GM12878 (cell line): ENCODE results near the gene YBX2. TPM values are rescaled to one million over a fixed set of nuclear protein-coding genes. Genes with fewer than 3 reads are reported as not detected.

Source experiments
- CREB1 ChIP-seq: IDR thresholded peaks from 2 replicates; pipeline ENCODE4 v1.6.1; 2012; ENCODE audit warnings: low read depth, mild to moderate bottlenecking, inconsistent platforms
- HDGF ChIP-seq: fragments of 450-650 bp; IDR thresholded peaks from 2 replicates; pipeline ENCODE4 v1.6.1; 2016; ENCODE audit warnings: antibody characterized with exemption
- NFYA ChIP-seq: IDR thresholded peaks from 2 replicates; pipeline ENCODE4 v1.6.1; 2011; ENCODE audit warnings: low read depth, mild to moderate bottlenecking, low read length, improper control_type of control experiment, borderline replicate concordance
- NR2F1 ChIP-seq: fragments of 450-650 bp; conservative IDR thresholded peaks from 2 replicates; pipeline ENCODE4 v1.6.1; 2017; ENCODE audit warnings: mild to moderate bottlenecking
- RFX5 ChIP-seq: IDR thresholded peaks from 2 replicates; pipeline ENCODE4 v1.6.1; 2011; ENCODE audit warnings: low read depth, low read length, improper control_type of control experiment
- RUNX3 ChIP-seq: IDR thresholded peaks from 2 replicates; pipeline ENCODE4 v1.6.1; 2012; ENCODE audit warnings: low read length, inconsistent platforms
- SIN3A ChIP-seq: IDR thresholded peaks from 2 replicates; pipeline ENCODE4 v1.6.1; 2012; ENCODE audit warnings: low read depth, low read length, improper control_type of control experiment
- SMC3 ChIP-seq: IDR thresholded peaks from 2 replicates; pipeline ENCODE4 v1.6.1; 2011; ENCODE audit warnings: low read length, improper control_type of control experiment, borderline replicate concordance
- polyA plus RNA-seq, 11 experiments: library from polyadenylated mRNA; depleted of rRNA in 4 of 11; unstranded in 6 of 11; stranded (reverse) in 5 of 11; fragments of >200 nt; fragmentation: Nextera tagmentation in 4 of 11; fragmentation: Illumina TruSeq in 1 of 11; extraction: Ambion mirVana in 4 of 11; extraction: Trizol in 1 of 11; gene quantifications; 1 replicate in 1 of 11; 2 replicates in 10 of 11; pipeline versions ENCODE4 v1.2.1 to v1.2.3, GENCODE V29; 2011 to 2016; ENCODE audit warnings: inconsistent platforms in 2 of 11, missing spikeins in 2 of 11, low read depth in 1 of 11
- total RNA-seq, 4 experiments: library from RNA; depleted of rRNA in 3 of 4; stranded (reverse); fragments of >200 nt in 3 of 4; fragmentation: Illumina TruSeq in 1 of 4; extraction: Trizol in 1 of 4; gene quantifications; 2 replicates each; pipeline versions ENCODE4 v1.2.1 to v1.2.3, GENCODE V29; 2013 to 2021
- TF ChIP-seq, protein P1 (sequence below), 3 experiments: IDR thresholded peaks in 2 of 3; conservative IDR thresholded peaks in 1 of 3; 2 replicates each; pipeline ENCODE4 v1.5.1; 2011; ENCODE audit warnings: low read depth in 3 of 3, low read length in 3 of 3, mild to moderate bottlenecking in 3 of 3, control low read depth in 2 of 3, moderate library complexity in 2 of 3, inconsistent platforms in 1 of 3, mixed read lengths in 1 of 3; ENCODE audit not compliant: control insufficient read depth in 2 of 3, insufficient read depth in 1 of 3; ENCODE audit errors: extremely low read depth in 1 of 3
- TF ChIP-seq, protein P2 (sequence below): IDR thresholded peaks from 2 replicates; pipeline ENCODE4 v1.6.1; 2012; ENCODE audit warnings: improper control_type of control experiment, low read depth, low read length; ENCODE audit not compliant: insufficient replicate concordance
- TF ChIP-seq, protein P3 (sequence below): IDR thresholded peaks from 2 replicates; pipeline ENCODE4 v1.6.1; 2011; ENCODE audit warnings: low read depth, mild to moderate bottlenecking, low read length, moderate library complexity, borderline replicate concordance; ENCODE audit errors: extremely low read depth
- TF ChIP-seq, protein P4 (sequence below): fragments of 450-650 bp; IDR thresholded peaks from 2 replicates; pipeline ENCODE4 v1.6.1; 2016; ENCODE audit warnings: mild to moderate bottlenecking, moderate library complexity, borderline replicate concordance
- TF ChIP-seq, protein P5 (sequence below): fragments of 450-650 bp; formaldehyde crosslinking; IDR thresholded peaks from 2 replicates; pipeline ENCODE4 v1.5.0; 2022; ENCODE audit warnings: mild to moderate bottlenecking, missing genetic modification characterization

Gene YBX2
- total and polyA plus RNA-seq, 10 of the 15 experiments (the other 5 are each of a cell fraction or from before 2014, with no cell fraction given) = not detected

DNA sequence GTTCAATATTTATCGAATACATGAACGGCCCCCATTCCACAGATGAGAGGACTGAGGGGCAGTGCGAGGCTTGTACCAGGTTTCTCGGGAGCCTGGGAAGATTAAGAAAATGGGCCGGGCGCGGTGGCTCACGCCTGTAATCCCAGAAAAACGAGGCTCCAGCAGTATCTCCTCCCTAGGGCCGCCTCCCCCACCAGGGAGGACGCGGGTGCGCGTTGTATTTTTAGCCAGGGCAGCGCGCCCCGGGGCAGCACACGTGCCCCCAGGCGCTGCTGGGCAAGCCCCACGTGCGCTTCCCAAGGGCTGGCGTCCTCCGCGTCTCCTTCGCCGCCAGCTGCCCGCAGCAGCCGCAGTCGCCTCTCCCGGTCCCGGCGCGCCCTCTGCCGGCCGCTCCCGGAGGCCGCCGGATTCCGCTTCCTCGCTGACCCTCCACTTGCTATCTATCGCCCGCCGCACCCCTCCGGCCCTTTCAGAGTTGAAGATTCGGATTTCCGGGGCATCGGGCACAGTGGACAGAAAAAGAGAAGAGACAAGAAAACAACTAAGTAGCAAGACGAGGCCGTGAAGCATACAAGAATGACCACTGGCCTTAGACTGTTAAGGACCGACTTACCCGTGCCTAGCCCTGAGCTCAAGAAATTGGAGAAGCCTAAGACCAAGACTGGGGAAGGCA lies 1.9 kb upstream of the YBX2 start (continued):
- TF ChIP-seq, protein P1, sequence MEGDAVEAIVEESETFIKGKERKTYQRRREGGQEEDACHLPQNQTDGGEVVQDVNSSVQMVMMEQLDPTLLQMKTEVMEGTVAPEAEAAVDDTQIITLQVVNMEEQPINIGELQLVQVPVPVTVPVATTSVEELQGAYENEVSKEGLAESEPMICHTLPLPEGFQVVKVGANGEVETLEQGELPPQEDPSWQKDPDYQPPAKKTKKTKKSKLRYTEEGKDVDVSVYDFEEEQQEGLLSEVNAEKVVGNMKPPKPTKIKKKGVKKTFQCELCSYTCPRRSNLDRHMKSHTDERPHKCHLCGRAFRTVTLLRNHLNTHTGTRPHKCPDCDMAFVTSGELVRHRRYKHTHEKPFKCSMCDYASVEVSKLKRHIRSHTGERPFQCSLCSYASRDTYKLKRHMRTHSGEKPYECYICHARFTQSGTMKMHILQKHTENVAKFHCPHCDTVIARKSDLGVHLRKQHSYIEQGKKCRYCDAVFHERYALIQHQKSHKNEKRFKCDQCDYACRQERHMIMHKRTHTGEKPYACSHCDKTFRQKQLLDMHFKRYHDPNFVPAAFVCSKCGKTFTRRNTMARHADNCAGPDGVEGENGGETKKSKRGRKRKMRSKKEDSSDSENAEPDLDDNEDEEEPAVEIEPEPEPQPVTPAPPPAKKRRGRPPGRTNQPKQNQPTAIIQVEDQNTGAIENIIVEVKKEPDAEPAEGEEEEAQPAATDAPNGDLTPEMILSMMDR (IDR thresholded peaks at IDR 0.05 in 2 of 3, conservative IDR thresholded peaks at IDR 0.05 in 1 of 3; ENCODE audit: control insufficient read depth in 2 of 3, extremely low read depth in 1 of 3, insufficient read depth in 1 of 3, low read depth in 3 of 3, low read length in 3 of 3) = peak; percentile 84 to 93 (median 86); a peak in 5 of 6 replicates
- TF ChIP-seq RFX5 = no peak
- TF ChIP-seq SIN3A = no peak
- TF ChIP-seq, protein P2, sequence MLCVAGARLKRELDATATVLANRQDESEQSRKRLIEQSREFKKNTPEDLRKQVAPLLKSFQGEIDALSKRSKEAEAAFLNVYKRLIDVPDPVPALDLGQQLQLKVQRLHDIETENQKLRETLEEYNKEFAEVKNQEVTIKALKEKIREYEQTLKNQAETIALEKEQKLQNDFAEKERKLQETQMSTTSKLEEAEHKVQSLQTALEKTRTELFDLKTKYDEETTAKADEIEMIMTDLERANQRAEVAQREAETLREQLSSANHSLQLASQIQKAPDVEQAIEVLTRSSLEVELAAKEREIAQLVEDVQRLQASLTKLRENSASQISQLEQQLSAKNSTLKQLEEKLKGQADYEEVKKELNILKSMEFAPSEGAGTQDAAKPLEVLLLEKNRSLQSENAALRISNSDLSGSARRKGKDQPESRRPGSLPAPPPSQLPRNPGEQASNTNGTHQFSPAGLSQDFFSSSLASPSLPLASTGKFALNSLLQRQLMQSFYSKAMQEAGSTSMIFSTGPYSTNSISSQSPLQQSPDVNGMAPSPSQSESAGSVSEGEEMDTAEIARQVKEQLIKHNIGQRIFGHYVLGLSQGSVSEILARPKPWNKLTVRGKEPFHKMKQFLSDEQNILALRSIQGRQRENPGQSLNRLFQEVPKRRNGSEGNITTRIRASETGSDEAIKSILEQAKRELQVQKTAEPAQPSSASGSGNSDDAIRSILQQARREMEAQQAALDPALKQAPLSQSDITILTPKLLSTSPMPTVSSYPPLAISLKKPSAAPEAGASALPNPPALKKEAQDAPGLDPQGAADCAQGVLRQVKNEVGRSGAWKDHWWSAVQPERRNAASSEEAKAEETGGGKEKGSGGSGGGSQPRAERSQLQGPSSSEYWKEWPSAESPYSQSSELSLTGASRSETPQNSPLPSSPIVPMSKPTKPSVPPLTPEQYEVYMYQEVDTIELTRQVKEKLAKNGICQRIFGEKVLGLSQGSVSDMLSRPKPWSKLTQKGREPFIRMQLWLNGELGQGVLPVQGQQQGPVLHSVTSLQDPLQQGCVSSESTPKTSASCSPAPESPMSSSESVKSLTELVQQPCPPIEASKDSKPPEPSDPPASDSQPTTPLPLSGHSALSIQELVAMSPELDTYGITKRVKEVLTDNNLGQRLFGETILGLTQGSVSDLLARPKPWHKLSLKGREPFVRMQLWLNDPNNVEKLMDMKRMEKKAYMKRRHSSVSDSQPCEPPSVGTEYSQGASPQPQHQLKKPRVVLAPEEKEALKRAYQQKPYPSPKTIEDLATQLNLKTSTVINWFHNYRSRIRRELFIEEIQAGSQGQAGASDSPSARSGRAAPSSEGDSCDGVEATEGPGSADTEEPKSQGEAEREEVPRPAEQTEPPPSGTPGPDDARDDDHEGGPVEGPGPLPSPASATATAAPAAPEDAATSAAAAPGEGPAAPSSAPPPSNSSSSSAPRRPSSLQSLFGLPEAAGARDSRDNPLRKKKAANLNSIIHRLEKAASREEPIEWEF = no peak
- TF ChIP-seq, protein P3, sequence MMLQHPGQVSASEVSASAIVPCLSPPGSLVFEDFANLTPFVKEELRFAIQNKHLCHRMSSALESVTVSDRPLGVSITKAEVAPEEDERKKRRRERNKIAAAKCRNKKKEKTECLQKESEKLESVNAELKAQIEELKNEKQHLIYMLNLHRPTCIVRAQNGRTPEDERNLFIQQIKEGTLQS = no peak
- TF ChIP-seq HDGF = no peak
- peak; percentile 93 for TF ChIP-seq SMC3
- no peak for TF ChIP-seq CREB1
- TF ChIP-seq, protein P4, sequence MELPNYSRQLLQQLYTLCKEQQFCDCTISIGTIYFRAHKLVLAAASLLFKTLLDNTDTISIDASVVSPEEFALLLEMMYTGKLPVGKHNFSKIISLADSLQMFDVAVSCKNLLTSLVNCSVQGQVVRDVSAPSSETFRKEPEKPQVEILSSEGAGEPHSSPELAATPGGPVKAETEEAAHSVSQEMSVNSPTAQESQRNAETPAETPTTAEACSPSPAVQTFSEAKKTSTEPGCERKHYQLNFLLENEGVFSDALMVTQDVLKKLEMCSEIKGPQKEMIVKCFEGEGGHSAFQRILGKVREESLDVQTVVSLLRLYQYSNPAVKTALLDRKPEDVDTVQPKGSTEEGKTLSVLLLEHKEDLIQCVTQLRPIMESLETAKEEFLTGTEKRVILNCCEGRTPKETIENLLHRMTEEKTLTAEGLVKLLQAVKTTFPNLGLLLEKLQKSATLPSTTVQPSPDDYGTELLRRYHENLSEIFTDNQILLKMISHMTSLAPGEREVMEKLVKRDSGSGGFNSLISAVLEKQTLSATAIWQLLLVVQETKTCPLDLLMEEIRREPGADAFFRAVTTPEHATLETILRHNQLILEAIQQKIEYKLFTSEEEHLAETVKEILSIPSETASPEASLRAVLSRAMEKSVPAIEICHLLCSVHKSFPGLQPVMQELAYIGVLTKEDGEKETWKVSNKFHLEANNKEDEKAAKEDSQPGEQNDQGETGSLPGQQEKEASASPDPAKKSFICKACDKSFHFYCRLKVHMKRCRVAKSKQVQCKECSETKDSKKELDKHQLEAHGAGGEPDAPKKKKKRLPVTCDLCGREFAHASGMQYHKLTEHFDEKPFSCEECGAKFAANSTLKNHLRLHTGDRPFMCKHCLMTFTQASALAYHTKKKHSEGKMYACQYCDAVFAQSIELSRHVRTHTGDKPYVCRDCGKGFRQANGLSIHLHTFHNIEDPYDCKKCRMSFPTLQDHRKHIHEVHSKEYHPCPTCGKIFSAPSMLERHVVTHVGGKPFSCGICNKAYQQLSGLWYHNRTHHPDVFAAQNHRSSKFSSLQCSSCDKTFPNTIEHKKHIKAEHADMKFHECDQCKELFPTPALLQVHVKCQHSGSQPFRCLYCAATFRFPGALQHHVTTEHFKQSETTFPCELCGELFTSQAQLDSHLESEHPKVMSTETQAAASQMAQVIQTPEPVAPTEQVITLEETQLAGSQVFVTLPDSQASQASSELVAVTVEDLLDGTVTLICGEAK = no peak
- TF ChIP-seq RUNX3 = peak; percentile 68
- no peak for TF ChIP-seq NFYA
- peak; percentile 41 for TF ChIP-seq NR2F1
- TF ChIP-seq, protein P5, sequence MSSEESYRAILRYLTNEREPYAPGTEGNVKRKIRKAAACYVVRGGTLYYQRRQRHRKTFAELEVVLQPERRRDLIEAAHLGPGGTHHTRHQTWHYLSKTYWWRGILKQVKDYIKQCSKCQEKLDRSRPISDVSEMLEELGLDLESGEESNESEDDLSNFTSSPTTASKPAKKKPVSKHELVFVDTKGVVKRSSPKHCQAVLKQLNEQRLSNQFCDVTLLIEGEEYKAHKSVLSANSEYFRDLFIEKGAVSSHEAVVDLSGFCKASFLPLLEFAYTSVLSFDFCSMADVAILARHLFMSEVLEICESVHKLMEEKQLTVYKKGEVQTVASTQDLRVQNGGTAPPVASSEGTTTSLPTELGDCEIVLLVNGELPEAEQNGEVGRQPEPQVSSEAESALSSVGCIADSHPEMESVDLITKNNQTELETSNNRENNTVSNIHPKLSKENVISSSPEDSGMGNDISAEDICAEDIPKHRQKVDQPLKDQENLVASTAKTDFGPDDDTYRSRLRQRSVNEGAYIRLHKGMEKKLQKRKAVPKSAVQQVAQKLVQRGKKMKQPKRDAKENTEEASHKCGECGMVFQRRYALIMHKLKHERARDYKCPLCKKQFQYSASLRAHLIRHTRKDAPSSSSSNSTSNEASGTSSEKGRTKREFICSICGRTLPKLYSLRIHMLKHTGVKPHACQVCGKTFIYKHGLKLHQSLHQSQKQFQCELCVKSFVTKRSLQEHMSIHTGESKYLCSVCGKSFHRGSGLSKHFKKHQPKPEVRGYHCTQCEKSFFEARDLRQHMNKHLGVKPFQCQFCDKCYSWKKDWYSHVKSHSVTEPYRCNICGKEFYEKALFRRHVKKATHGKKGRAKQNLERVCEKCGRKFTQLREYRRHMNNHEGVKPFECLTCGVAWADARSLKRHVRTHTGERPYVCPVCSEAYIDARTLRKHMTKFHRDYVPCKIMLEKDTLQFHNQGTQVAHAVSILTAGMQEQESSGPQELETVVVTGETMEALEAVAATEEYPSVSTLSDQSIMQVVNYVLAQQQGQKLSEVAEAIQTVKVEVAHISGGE (CRISPR knock-in tag) = no peak
